CD4-positive, alpha-beta T cell treated with Interleukin-12 subunit alpha and Interleukin-12 subunit beta, for 1 hour (primary cell): ENCODE measurements around the gene PLXNA4.

Experiments used
- DNase-seq: peaks from one replicate; pipeline ENCODE4 v3.0.0-alpha.2; 2020

The PLXNA4 gene

GRCh38 chr7:132584796-132585494 lies 8.7 kb upstream of the PLXNA4 start:
- no peak for DNase-seq

- no peak for DNase-seq
Measured at GRCh38 chr7:132581431-132581830, 5.2 kb upstream of the PLXNA4 start.

- DNase-seq: peak; percentile 73
Measured at GRCh38 chr7:132580717-132581285, 4.5 kb upstream of the PLXNA4 start.

GRCh38 chr7:132580277-132580676 lies 4.0 kb upstream of the PLXNA4 start:
- DNase-seq: no peak

GRCh38 chr7:132579260-132579899 lies 3.1 kb upstream of the PLXNA4 start:
- DNase-seq: no peak

GRCh38 chr7:132578826-132579225 lies 2.6 kb upstream of the PLXNA4 start:
- DNase-seq: no peak

- no peak for DNase-seq
Measured at GRCh38 chr7:132578050-132578370, 1.7 kb upstream of the PLXNA4 start.

- no peak for DNase-seq
Measured at GRCh38 chr7:132577206-132578049, 1.2 kb upstream of the PLXNA4 start.

- DNase-seq: no peak
Measured at GRCh38 chr7:132576721-132577085, 433 bp upstream of the PLXNA4 start.

GRCh38 chr7:132575419-132575981 lies 770 bp downstream of the PLXNA4 start:
- no peak for DNase-seq

- no peak for DNase-seq
Measured at GRCh38 chr7:132574223-132574622, 2.0 kb downstream of the PLXNA4 start.

GRCh38 chr7:132573251-132573955 lies 2.9 kb downstream of the PLXNA4 start:
- no peak for DNase-seq

GRCh38 chr7:132572526-132572925 lies 3.7 kb downstream of the PLXNA4 start:
- DNase-seq: no peak

- DNase-seq: no peak
Measured at GRCh38 chr7:132571970-132572369, 4.3 kb downstream of the PLXNA4 start.

GRCh38 chr7:132569884-132570614 lies 6.2 kb downstream of the PLXNA4 start:
- DNase-seq: no peak

- DNase-seq: no peak
Measured at GRCh38 chr7:132568962-132569361, 7.3 kb downstream of the PLXNA4 start.

- DNase-seq: no peak
Measured at GRCh38 chr7:132565885-132566284, 10.4 kb downstream of the PLXNA4 start.

- DNase-seq: no peak
Measured at GRCh38 chr7:132565441-132565840, 10.8 kb downstream of the PLXNA4 start.

- DNase-seq: no peak
Measured at GRCh38 chr7:132564849-132565248, 11.4 kb downstream of the PLXNA4 start.

GRCh38 chr7:132564090-132564489 lies 12.2 kb downstream of the PLXNA4 start:
- no peak for DNase-seq

GRCh38 chr7:132562690-132563089 lies 13.6 kb downstream of the PLXNA4 start:
- DNase-seq: no peak

- DNase-seq: no peak
Measured at GRCh38 chr7:132561763-132562162, 14.5 kb downstream of the PLXNA4 start.
